Erythroblast (primary cell): ENCODE measurements around the gene DAB2IP.

ENCODE experiments used
- GATA1 ChIP-seq: IDR thresholded peaks from 2 replicates; pipeline ENCODE4 v1.6.1; 2011; ENCODE audit warnings: low read depth, mild to moderate bottlenecking, control low read depth, low read length, moderate library complexity
- POLR2A ChIP-seq: IDR thresholded peaks from 2 replicates; pipeline ENCODE4 v1.6.1; 2011; ENCODE audit warnings: mild to moderate bottlenecking, low read length

- no peak for TF ChIP-seq POLR2A
- no peak for TF ChIP-seq GATA1
Measured at GRCh38 chr9:121638901-121639592, 12.4 kb upstream of the DAB2IP start.
